T-helper 2 cell treated with Interferon-gamma antibody and Interleukin-4, amounts not matched to agents 5 μg/mL and 100 μg/mL, for 36 hours (primary cell): ENCODE data around the gene LANCL2.

Experiments
- DNase-seq: peaks from one replicate; pipeline ENCODE4 v3.0.0; 2021; ENCODE audit warnings: low spot score
- H3K27ac Mint-ChIP-seq: one replicate; pipeline ENCODE4 v1.8.0; 2021; ENCODE audit warnings: mild to moderate bottlenecking, mixed read lengths
- H3K27me3 Mint-ChIP-seq: one replicate; pipeline ENCODE4 v1.8.0; 2021; ENCODE audit warnings: low read depth, mixed read lengths
- H3K36me3 Mint-ChIP-seq: one replicate; pipeline ENCODE4 v1.8.0; 2021; ENCODE audit warnings: low read depth, mixed read lengths
- H3K4me1 Mint-ChIP-seq: one replicate; pipeline ENCODE4 v1.8.0; 2021; ENCODE audit warnings: low read depth, mixed read lengths
- H3K4me3 Mint-ChIP-seq: one replicate; pipeline ENCODE4 v1.8.0; 2022; ENCODE audit warnings: mild to moderate bottlenecking, moderate library complexity, mixed read lengths
- H3K9me3 Mint-ChIP-seq: one replicate; pipeline ENCODE4 v1.8.0; 2021; ENCODE audit warnings: mixed read lengths

The LANCL2 gene

DNA sequence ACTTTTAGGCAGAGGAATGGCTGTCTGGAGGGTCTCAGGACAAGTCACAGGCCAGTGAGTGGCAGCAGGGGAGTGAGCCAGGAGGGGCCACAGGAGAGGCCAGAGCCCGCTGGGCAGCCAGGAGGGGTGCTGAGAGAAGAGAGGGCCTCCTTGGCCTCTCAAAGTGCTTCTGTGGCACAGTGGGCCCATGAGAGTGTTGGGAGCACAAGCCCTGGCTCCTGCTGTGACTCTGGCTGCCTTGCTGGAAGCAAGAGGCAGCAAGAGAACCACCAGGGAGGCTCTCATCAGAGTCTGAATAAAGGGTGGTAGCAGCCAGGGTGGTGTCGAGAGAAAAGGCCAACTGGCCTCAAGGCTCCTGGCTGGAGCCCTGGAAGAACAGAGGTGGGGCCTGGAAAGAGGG is 116.0 kb downstream of the LANCL2 start:
- Mint-ChIP-seq H3K36me3 (peaks cover 25% of the 10 kb centered on the region), H3K27ac (peak overlapping the region; percentile 9), H3K4me3 (no peak overlapping the region), H3K9me3 (no peaks in the 10 kb centered on the region), H3K27me3 (no peaks in the 10 kb centered on the region), H3K4me1 (peaks cover 32% of the 10 kb centered on the region)
- DNase-seq, result no peak

DNA sequence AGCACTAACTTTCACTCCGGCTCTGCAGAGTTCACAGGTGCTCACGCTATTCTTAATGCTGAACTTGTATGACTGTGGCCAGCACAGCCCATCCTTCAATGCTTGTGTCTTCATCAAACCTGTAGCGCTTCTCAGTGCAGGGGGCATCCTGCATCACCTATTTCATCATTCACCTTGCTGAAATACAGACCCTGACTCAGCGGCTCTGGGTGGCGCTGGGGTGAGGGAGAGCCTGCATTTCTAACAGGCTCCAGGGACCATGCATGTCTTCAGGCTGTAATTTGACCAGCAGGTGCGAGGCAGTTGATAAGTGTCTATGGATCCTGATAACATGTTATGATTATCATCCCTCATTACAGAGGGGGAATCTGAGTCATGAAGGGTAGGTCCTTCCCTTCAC is 117.9 kb downstream of the LANCL2 start:
- Mint-ChIP-seq H3K27me3 (no peaks in the 10 kb centered on the region), H3K36me3 (peaks cover 19% of the 10 kb centered on the region), H3K4me1 (peaks cover 21% of the 10 kb centered on the region), H3K27ac (no peak overlapping the region), H3K9me3 (no peaks in the 10 kb centered on the region), H3K4me3 (no peak overlapping the region)
- no peak for DNase-seq
